Activated naive CD8-positive, alpha-beta T cell treated with anti-CD3 and anti-CD28 coated beads, Interleukin-2, amount 50 U/mL, for 16 hours (primary cell): ENCODE measurements around the gene TAS2R1.

Experiments
- DNase-seq: peaks from one replicate; pipeline ENCODE4 v3.0.0-alpha.2; 2020; ENCODE audit warnings: low read depth, low spot score

The TAS2R1 gene, protein sequence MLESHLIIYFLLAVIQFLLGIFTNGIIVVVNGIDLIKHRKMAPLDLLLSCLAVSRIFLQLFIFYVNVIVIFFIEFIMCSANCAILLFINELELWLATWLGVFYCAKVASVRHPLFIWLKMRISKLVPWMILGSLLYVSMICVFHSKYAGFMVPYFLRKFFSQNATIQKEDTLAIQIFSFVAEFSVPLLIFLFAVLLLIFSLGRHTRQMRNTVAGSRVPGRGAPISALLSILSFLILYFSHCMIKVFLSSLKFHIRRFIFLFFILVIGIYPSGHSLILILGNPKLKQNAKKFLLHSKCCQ

DNA sequence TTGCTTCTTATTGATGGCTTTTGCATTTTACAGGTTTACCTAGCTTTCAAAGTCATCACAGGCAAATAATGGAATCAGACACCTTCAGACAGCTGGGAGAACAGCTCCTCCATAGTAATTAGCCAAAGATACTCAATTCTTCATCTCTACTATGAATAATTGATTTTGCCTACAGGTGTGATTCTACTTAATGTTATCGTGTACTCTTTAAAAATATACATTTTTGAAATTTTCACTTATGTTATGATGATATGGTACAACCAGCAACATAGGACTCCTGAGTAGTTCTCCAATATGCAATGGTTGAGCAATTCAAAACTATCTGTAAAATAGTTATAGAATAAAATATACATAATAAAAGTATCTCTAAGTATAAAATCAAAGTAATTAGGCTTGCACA lies at the start of gene TAS2R1:
TAS2R1 (minus strand) TSS at position 101 of the 400 bp plus-strand sequence. CDS start 319 bp downstream, outside the sequence.
- DNase-seq = no peak

DNA sequence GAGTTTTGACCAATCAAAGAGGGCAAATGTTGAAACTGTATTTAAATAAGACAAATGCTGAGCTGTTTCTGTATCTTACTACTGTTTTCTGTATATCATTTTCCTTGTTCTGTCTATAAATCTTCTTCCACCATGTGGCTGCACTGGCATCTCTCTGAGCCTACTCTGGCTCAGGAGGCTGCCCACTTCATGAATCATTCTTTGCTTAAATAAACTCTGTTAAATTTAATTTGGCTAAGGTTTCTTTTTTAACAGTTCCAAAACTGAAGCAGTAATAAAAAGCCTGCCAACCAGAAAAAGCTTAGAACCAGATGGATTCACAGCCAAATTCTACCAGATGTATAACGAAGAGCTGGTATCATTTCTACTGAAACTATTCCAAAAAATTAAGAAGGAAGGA lies 40.2 kb upstream of the TAS2R1 start:
- no peak for DNase-seq

DNA sequence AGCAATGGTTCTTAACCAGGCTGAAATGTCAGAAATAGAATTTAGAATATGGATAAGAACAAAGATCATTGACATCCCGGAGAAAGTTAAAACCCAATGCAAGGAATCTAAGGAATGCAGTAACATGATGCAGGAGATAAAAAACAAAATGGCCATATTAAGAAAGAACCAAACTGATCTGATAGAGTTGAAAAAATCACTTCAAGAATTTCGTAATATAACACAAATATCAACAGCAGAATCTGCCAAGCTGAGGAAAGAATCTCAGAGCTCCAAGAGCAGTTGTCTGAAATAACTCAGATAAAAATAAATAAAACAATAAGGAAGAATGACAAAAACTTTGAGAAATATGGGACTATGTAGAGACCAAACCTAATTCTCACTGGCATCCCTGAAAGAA lies 37.8 kb upstream of the TAS2R1 start:
- no peak for DNase-seq

DNA sequence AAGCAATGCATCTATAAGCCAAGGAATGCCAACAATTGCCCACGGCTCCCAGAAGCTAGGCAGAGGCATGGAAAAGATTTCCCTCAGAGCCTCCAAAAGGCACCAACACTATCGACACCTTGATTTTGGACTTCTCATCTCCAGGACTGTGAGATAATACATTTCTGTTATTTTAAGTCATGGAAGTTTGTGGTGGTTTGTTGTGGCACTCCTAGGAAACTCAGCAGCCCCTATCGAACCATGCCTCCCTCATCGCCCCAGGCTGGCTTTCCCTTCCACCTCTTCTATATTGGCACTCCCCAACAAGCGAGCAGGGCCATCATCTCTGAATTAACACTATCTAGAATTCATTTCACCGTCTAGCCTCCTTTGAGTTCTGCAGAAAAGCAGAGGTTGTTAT lies 33.7 kb upstream of the TAS2R1 start:
- DNase-seq = no peak

DNA sequence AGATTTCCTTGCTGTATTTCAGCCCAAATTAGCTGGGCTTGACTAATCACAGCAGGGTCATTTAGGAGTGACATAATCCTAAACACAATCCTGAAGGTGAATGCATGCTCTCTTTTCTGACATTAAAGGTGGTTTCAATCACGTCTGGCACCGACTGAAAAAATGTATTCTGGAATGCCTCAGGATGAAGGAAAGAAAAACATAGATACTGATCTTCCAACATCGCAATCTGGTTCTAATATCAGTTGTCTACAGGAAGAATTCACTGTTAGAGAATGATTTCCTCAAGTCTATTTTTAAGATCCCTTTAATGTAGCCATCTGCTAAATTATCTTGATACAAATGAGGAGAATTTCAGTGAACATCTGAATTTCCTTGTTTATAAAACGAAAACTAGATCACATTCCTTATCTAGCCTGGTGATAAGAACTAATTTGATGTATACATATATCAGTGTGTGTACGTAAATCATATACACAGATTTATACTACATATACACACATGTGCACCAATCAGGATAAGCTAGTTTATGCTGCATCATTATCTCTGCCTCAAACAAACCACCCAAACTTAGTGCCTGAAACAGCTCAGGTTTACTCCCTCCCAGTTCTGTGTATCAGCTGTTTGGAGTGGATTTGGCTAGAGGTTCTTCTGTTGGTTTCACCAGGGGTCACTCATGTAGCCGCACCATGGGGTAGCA lies 31.3 kb upstream of the TAS2R1 start:
- DNase-seq = no peak

DNA sequence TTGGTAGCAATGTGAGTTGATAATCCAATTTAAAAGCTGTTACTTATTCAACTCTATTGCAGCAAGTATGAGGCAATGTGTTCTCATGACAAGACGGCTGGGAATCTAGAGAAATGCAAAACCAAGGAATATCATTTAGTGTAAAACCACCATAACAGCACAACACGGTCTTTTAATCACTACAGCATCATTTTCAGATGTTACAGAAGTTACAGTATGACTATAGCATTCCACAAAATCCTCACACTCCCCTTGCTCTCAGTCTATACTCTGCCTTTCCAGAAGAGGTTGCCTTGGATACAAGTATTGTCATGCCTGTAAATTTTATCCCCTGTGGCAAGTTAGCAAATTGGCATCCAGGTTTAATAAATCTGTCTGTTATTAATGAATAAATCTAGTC lies 28.6 kb upstream of the TAS2R1 start:
- DNase-seq = no peak

DNA sequence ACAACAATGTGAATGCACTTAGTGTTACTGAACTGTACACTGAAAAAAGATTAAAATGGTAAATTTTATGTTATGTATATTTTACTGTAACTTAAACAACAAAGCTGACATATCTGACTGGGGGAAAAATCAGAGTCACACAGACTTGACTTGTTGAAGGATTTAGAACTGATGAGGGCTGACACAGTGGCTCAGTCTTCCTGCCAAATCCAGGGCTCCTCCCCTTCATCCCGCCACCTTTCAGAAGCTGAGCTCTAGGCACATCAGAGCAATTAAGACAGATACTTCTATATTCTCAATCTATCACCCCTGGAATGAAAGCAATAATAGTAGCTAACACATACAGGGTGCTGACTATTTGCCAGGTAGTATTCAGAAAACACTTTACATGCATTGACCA lies 27.7 kb upstream of the TAS2R1 start:
- DNase-seq = no peak

DNA sequence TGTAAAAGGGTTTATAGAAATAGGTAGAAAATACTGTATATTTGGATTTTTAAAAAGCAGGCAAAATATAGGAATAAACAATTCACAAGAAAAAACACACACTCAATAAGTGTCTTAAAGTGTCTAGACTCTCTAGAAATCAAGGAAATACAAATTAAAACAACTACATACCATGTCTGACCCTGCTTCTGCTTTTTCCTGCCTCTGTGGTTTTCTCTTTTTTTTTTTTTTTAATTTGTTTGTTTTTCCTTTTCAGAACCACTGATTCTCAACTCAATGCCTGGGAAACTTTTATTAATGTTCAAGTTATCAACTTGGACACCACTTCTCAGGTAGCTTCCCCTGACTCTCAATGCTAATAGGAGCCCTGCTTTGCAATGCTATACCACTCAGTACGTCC lies 25.5 kb upstream of the TAS2R1 start:
- DNase-seq = no peak

DNA sequence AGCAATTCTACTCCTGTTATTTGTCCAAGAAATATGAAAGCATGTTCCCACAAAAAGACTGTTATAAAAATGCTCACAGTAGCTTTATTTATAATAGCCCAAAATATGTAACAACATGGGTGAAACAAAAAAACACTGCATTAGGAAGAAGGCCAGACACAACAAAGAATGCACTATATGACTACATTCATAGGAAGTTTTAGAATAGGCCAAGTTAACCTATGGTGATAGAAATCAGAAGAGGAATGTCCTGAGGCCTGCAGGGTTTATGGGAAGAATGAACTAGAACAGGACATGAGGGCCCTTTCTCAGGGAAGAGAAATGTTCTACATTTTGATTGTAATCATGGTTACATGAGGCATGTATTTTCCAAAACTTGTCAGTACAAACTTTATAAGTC lies 24.7 kb upstream of the TAS2R1 start:
- no peak for DNase-seq

DNA sequence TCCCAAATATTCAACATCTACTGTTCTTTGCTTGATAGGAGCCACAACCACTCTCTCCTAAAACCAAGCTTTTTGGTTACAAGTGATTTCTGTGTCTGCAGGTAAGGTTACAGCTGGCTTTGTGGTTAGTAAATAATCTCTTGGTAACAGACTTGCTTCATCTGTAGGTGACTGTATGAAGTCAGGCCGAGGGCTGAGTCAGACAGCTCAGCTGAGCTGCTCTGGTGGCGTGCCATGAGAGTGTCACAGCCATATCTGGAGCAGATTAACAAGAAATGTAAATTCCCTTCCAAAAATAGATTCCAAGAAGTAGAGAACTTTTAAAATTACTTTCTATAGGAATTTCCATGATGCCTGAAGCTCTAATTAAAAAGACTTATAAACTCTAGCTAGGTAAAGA lies 23.7 kb upstream of the TAS2R1 start:
- DNase-seq = no peak

DNA sequence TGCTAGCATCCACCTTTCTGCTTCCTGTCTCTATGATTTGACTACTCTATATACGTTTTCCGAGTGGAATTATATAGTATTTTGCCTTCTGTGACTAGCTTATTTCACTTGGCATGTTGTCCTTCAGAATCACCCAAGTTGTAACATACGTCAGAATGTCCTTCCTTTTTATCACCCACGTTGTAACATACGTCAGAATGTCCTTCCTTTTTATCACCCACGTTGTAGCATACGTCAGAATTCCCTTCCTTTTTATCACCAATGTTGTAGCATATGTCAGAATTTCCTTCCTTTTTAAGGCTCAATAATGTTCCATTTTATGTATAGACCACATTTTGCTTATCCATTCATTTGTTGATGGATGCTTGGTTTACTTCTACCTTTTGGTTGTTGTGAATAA lies 22.9 kb upstream of the TAS2R1 start:
- no peak for DNase-seq

DNA sequence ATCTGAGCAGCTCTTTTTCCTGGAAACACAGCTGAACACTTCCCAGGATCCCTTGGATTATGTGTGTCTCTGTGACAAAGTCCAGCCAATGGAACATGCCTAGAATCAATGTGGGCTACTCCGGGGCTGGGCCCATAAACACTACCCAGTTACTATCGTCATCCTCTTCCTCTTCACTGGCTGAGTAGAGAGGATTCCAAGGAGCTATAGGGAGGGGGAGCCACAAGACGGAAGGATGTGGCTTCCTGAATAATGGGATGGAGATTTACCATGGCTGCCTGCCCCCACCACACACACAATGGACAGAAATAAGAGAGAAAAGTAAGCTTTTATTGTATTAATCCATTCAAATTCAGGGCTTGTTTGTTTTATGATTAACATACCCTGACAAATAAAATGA lies 22.1 kb upstream of the TAS2R1 start:
- no peak for DNase-seq

DNA sequence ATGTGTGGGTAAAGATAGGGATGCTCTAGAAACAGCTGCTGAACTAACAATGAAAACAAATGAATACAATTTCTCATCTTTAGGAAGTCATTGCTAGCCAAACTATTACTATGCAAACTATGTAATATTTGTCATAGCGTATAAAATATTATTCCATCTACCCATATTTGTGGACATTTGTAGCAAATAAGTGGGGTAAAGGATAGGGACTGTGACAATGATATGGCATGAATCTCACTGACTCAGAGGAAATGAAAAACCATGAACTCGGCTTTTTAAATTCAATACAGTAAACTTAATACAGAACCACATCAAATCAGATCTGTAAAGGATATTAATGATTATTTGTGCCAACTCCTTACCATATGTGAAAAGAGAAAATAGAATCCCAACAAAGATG lies 16.7 kb upstream of the TAS2R1 start:
- no peak for DNase-seq

DNA sequence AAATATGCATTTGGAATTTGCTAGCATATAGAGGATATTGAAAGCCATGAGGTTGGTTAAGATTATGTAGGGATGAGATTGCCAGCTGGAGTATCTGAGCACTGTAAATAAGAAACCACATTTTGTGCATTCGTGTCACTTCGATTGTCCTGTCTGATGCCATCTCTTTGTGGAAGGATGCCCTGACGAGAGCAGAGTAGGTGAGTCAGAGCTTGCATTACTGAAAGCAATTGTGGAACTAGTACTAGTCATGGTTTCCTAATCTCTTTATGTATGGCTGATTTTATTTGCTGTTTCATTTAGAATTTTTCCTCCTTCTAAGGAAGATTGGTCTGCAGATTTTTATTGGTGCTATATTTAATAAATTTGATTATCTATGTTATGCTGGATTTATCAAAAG lies 14.5 kb upstream of the TAS2R1 start:
- DNase-seq = no peak

DNA sequence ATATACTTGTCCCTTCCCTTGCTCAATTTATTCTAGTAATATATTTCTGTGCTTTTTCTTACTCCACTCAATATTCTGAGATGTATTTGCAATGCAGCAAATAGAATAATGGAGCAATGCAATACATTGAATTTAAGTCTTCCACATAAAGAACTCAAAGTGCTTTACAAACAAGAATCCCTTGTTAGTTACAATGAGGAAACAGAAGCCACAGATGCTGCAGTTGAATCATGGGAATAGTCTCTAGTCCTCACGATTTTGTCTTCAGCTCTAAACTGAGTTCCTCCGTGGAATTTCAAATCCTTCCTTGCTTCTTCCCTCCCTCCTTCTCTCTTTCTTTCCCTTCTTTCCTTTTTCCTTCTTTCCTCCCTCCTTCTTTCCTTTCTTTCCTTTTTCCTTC lies 12.5 kb upstream of the TAS2R1 start:
- no peak for DNase-seq

DNA sequence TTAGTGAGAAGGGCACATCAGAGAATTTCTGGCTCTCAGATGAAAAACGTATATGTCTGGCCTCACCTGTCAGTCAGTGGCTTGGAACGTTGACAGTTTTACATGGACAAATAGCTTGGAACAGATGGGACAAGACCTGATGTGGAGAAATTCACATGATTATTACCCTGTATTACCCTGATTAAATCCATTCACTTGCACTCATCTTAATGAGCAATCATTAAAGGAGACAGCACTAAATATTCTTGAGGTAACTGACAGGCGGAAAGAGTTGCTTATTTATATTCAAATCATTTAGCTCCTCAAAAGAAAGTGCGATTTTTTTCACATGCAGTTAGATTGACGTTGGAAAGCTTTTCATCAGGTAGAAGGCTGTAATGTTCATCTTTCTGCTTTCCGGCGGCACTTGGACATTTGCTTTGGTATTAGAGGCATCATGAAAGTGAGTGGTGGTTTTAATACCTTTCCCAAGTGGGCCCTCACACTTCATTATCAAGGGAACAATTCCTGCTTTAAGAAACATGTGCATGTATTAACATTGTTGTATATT lies 11.7 kb upstream of the TAS2R1 start:
- no peak for DNase-seq

DNA sequence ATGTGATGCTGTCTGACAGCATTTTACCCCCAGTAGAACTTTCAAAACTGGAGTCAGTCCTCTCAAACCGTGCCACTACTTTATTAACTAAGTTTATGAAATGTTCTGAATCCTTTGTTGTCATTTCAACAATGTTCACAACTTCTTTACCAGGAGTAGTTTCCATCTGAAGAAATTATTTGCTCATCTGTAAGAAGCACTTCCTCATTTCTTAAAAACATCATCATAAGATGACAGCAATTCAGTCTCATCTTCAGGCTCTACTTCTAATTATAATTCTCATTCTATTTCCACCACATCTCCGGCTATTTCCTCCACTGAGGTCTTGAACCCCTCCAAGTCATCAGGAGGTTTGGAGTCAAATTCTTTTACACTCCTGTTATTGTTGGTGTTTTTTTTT lies 2.3 kb upstream of the TAS2R1 start:
- no peak for DNase-seq

DNA sequence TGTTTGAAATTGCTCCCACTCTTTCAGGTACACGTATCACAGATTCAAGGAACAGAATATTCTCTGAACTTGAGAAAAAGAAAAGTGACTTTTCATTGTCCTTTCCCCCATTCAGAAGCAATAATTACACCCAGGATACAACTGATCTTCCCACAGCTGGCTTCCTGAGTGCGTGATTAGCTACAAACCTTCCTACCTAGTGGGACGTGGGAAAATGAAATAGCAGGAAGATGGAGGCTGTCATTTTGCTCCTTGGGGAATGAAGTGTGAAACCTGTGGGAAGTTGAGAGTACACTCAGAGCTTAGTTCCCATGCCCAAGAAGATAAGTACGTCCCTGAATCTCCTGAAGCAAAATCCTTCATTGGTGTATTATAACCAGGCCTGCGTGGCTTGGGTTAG lies 2.6 kb downstream of the TAS2R1 start:
- no peak for DNase-seq

DNA sequence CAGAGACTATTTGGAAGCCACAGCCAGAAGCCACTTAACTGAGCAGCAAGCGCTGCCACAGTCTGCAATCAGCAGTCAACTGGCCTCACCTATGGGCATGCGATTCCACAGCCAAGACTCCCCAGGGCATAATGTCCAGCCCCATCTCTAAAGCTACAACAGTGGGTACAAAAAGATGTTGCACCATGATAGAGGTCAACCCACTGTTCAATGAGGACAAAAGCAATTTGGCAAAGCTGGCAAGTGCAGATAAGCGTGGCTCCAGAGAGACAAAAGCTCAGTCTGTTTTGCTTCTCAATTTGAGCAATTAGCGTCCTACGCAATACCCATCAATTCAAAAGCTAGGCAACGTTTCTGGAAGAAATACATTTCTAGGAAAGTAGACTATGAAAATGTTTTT lies 3.2 kb downstream of the TAS2R1 start:
- DNase-seq = no peak

DNA sequence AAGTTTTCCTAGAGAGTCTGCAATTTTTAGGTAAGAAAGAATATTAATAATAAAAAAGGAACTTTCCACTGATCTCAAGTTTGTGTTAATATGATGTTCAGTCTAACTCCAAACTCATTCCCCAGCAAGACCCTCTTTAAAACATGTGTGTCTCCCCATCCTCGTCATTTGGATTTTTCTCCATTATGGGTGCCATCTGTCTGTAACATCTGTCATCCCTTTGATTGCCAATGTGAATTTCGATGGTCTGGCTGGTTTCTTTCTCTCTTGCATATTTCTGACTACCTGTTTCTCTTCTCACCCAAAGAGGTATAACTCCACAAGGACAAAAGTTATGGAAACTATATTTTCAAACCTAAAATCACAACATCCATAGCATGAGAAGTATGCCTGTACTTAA lies 4.4 kb downstream of the TAS2R1 start:
- DNase-seq = no peak

DNA sequence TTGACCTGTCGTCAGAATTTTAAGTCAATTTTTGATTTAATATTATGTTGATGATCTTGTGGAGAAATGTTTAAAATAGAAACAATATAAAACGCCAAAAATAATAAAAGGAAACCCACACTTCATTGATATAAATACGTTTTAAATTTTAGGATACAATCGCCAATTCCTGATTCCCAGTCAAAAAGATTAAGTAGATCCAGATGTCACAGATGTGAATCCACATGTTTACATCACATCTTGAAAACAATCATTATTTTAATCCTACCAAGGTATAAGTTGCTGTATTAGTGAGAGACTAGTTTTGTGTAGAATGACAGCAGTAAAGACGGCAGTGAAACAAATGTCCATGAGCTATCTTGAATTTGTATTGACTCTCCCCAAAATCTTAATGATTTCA lies 4.9 kb downstream of the TAS2R1 start:
- no peak for DNase-seq

DNA sequence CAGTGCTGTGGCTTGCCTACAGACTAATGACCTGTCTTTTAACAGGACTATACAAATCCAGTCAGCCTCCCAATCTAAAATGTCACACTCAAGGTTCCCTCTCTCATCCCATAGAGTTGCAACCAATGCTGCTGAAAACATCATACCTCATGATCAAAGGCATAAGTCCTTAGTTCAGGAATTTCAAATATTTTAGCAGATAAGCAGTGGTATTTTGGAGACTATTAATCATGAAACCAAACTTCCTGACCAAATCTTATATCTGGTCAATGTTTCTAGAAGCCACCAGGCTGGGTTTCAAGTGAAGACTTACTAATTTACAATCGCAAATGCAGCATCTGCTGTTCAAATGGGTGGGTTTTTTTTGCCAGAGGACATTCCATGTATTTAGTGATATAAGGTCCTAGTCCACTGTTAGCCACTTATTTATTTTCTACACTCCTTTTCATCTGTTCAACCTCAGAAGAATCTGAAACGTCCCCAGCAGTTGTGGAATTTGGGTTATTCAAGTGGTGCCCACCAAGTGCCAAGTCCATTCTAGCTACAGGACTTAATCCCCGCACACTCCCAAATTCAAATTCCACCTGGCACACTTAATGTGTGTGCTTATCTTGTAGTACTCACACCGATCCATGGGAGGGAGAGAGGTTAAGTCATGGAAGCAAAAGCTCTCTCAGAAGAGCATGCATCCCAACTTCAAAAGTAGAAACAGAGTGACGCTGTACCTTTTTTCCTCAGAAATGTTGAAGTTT lies 5.8 kb downstream of the TAS2R1 start:
- DNase-seq = no peak

DNA sequence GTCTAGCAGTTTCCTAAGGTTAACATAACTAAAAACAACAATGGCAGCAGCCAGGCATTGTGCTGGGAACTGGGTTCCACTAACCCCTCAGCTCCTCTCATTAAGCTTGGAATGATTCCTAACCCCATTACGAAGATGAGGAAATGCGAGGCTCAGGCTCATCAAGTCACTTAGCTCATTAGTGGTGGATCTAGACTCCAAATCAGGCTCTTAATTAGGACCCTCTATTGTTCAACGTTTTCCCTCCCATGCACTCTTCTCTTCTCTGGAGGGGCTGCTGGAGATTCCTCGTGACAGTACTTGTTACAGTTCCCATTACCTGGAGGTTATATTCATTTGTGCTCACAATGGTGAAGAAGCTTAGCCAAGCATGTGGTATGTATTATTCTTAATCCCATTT lies 6.5 kb downstream of the TAS2R1 start:
- DNase-seq = no peak
